Uterus (tissue), 2 donors: ENCODE measurements around the gene OGA.

ENCODE experiments used
- CTCF ChIP-seq, 4 experiments: fragments of 200-600 bp in 2 of 4; fragments of 450-650 bp in 2 of 4; sonication (generic) in 2 of 4; IDR thresholded peaks; one replicate each; pipeline ENCODE4 v1.5.1; 2016 to 2019; ENCODE audit warnings: antibody characterized with exemption in 4 of 4, mild to moderate bottlenecking in 2 of 4, moderate library complexity in 1 of 4
- POLR2A ChIP-seq, 2 donors: fragments of 450-650 bp; IDR thresholded peaks; one replicate each; pipeline ENCODE4 v1.6.1; 2016; ENCODE audit warnings: antibody characterized with exemption in 2 of 2, mild to moderate bottlenecking in 1 of 2, moderate library complexity in 1 of 2

- TF ChIP-seq CTCF (IDR thresholded peaks at IDR 0.05): no peak
- TF ChIP-seq POLR2A (IDR thresholded peaks at IDR 0.05): peak in 1 of 2 donors; percentile 17
Measured at GRCh38 chr10:101830322-101831168, 12.3 kb upstream of the OGA start.
